Ramos (cell line): ENCODE results near the gene DIP2B.
"Not testable (repeated sequence)": the region's sequence is repeated elsewhere in the genome, so short reads cannot be mapped to it uniquely, and the experiment has no call there.

ENCODE experiments used
- in situ Hi-C: fragments of 300-500 bp; cut with MboI; formaldehyde crosslinking; loops from one replicate; pipeline ENCODE4 v1.14.3; 2022; ENCODE audit warnings: low sequenced_read_pairs; ENCODE audit not compliant: unreplicated experiment

Gene DIP2B

DNA sequence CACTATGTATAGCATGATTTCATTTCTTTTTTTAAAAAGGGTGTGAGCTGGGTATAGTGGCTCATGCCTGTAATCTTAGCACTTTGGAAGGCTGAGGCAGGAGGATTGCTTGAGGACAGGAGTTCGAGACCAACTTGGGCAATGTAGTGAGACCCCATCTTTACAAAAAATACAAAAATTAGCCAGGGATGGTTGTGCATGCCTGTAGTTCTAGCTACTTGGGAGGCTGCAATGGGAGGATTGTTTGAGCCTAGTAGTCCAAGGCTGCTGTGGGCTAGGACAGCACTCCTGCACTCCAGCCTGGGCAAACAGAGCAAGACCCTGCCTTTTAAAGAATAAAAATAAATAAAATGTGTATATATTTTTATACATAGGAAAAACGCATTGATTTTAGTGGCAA is 43.0 kb downstream of the DIP2B start:
- in situ Hi-C loops, result no loop called here

DNA sequence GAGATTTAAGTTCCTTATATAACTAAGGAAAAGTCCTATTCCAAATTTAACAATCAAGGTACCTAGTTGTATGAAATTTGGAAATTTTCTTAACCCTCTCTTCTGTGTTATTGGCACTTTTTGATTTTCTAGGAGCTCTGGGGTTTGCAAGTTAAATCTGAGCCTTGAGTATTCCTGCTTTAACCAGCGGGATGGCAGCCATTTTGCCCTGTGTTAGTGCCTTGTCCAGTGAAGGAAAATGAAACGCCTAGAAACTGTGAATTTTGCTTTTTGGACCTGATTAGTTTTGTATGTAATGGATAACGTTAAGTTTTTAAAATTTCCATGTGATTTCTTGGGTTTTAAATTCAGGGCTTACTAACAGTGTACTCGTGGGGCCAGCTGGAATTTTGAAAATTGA is 45.1 kb downstream of the DIP2B start:
- in situ Hi-C loops, result no loop called here

DNA sequence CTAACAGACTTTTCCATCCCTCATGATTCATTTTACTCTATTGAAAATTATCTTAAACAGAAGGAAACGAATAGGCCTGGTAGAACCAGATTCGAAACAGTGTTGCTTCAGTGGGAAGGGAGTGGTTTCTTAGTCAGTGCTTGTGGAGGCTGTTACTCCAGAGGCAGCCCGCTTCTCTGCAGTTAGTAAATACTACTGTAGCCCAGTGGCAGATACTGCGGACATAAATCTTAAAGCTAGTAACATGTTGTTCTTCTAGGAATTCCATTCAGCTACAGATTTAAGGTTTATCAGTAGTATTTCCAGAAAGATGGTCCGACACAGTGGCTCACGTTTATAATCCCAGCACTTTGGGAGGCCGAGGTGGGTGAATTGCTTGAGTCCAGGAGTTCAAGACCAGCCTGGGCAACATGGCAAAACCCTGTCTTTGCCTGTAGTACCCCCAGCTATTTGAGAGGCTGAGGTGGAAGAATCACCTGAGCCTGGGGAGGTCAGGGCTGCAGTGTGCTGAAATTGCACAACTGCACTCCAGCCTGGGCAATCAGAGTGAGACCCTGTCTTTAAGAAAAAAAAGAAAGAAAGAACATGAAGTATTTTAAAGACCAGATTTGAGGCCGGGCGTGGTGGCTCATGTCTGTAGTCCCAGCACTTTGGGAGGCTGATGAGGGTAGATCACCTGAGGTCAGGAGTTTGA is 45.9 kb downstream of the DIP2B start:
- in situ Hi-C loops, result no loop called here

DNA sequence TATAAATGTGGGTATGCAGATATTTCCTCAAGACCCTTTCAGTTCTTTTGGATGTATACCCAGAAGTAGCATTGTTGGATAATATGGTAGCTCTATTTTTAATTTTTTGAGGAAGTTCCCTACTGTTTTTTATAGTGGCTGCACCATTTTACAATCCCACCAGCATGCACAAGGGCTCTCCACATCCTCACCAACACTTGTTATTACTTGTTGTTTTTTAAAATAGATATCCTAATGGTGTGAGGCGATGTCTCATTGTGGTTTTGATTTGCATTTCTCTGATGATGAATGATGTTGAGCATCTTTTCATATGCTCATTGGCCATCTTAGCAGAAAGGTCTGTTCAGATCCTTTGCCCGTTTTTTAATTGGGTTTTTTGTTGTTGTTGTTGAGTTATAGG is 47.1 kb downstream of the DIP2B start:
- in situ Hi-C loops, result no loop called here

DNA sequence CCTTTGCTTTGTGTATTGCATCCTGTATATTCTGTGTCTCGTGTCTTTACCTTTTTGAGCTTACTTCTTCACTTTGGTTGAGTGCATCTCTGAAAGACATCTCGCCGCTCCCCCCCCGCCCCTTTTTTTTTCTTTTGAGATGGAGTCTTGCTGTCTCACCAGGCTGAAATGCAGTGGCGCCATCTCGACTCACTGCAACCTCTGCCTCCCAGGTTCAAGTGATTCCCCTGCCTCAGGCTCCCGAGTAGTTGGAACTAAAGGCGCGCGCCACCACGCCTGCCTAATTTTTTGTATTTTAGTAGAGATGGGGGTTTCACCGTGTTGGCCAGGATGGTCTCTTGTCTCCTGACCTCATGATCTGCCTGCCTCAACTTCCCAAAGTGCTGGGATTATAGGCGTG is 49.9 kb downstream of the DIP2B start:
- in situ Hi-C loops, result no loop called here

DNA sequence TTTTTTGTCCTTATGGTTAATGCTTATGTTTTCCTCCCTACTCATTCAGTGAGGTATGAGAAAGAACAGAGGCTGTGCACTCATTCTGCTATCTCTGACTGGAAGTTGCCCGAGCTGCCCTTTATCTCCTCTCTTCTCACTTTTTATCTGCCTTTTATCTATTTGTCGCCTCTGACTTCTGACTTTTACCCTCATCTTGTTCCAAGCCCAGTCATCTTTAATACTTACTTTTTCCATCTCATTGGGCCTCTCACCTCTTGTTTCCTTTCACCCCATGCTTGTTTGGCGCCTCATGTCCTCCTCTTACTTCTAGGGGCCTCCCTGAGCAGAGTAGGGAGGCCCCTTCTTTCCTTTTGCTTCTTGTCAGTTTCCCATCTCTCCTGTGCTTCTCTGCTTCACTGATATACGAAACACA is 50.7 kb downstream of the DIP2B start:
- in situ Hi-C loops, result no loop called here

DNA sequence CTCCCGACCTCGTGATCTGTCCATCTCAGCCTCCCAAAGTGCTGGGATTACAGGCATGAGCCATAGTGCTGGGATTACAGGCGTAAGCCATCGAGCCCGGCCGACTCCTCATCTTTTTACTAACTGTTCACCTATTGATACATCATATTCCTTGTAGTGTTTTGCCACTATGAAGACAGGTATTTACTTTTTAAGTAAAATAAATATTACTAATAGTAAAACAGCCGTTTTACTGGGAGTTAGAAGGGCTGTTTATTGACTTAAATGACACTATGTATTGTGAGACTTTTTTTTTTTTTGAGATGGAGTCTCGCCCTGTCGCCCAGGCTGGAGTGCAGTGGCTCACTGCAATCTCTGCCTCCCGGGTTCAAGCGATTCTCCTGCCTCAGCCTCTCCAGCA is 51.5 kb downstream of the DIP2B start:
- in situ Hi-C loops, result no loop called here

DNA sequence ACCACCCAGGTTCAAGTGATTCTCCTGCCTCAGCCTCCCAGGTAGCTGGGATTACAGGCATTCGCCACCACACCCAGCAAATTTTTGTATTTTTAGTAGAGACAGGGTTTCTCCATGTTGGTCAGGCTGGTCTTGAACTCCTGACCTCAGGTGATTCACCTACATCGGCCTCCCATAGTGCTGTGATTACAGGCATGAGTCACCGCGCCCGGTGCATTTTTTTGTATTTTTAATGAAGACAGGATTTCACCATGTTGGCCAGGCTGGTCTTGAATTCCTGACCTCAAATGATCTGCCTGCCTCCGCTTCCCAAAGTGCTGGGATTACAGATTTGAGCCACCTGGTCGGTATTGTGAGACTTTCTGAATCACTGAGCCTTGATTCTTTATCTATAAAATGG is 52.0 kb downstream of the DIP2B start:
- in situ Hi-C loops, result not testable (repeated sequence)

DNA sequence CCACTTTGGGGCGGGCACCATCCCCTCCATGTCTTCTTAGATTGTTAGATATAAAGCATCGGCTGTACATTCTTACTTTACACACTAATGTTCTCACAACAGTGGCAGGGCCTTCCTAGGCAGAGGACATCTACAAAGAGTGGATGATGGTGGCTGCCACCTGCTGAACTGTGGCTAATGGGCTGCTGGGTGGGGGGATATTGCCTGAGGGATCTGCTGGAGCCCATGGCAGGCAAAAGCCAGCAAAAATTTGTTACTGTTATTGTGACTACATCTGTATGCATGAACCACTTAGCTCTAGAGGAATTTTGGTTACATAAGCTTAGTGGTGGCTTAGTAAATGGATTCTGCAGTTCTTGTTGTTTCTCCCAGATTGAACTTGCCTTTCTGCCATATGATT is 52.6 kb downstream of the DIP2B start:
- in situ Hi-C loops, result no loop called here

DNA sequence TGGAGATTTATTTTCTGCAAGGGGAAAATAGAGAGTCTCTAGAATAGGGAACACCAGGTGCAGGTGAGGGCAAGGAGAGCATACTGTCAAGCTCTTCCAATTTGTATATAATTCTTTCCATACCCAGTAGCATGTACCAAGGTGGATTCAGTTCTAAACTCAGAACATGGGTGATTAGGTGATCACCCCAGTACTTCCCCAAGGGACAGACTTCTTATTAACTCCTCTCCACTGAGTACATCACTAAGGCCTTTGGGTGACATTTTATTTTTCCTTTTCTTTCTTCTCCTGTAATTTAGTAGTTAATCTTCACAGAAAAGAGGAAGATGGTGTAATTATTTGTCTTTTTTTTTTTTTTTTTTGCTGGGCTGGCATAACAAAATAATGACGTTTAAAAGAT is 54.2 kb downstream of the DIP2B start:
- in situ Hi-C loops, result no loop called here

DNA sequence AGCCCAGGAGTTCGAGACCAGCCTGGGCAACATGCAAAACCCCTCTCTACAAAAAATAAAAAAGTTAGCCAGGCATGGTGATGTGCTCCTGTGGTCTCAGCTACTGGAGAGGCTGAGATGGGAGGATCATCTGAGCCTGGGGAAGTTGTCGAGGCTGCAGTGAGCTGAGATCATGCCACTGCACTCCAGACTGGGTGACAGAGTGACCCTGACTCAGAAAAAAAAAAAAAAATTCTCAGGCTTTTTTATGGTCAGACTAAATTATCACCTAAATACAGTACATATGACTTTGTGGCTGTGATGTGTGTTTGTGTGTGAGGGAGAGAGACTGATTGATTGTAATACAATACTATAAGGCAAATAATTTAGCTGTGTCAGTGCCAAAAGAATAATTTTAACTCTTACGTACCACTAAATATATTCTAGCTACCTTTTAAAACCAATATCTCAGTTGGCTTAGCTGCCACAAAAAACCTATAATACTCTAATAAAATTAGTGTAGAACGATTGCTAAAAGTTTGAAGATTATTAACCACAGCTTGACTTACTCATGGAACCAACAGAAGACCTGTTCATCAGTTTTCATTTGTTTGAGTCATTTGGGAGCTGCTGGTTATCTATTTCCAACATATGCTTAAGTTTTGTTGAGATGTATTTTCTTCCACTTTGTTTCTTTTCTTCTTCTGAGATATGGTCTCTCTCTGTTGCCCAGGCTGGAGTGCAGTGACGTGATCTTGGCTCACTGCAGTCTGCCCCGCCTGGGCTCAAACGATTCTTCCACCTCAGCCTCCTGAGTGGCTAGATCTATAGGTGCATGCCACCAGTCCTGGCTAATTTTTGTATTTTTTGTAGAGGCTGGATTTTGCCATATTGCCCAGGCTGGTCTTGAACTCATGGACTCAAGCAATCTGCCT is 58.0 kb downstream of the DIP2B start:
- in situ Hi-C loops, result no loop called here

DNA sequence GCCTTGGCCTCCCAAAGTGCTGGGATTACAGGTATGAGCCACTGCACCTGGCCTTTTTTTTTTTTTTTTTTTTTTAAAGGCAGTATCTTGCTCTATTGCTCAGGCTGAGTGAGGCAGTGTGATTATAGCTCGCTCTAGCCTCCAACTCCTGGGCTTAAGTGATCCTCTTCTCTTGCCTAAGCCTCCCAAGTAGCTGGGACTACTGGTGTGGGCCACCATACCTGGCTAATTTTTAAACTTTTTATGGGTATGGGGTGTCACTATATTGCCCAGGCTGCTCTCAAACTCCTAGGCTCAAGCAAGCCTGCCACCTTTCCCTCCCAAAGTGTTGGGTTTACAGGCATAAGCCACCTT is 58.6 kb downstream of the DIP2B start:
- in situ Hi-C loops, result no loop called here

DNA sequence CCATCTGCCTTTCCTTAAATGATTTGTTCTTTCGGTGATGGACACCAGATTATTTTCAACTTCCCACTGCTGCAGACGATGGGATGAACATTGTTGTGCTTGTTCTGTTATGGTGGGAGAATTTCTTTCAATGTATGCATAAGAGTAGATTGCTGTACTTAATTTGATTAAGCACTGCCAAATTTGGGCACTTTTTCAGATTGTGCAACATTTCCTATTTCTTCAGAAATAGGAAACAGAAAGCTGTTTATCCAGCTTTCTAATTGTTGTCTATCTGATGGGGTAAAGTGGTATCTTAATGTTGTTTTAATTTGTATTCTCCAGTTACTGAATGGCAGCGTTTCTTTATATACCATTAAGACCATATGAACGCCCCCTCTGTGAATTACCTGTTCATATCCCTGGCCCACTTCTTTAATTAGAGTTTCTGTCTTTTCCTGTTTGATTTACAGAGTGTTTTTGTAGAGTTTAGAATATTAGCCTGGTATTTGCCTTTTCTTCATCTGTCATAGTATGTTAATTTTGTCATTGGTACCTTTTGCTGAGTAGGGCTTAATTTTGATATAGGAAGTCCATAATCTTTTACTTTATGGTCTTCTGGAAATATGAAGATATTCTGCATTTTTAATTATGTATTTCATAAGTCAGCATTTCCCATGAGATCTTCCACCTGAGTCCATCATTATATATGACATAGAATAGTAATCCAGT is 59.6 kb downstream of the DIP2B start:
- in situ Hi-C loops, result no loop called here

DNA sequence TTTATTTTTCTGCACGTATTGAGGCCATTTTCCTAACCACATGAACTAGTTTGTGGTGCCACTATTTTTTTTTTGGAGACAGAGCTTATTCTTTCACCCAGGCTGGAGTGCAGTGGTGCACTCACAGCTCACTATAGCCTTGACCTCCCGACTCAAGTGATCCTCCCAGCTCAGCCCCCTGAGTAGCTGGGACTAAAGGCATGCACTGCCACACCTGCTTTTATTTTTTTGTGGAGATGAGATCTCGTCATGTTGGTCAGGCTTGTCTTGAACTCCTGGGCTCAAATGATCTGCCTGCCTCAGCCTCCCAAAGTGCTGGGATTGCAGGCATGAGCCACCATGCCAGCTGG is 60.1 kb downstream of the DIP2B start:
- in situ Hi-C loops, result no loop called here

DNA sequence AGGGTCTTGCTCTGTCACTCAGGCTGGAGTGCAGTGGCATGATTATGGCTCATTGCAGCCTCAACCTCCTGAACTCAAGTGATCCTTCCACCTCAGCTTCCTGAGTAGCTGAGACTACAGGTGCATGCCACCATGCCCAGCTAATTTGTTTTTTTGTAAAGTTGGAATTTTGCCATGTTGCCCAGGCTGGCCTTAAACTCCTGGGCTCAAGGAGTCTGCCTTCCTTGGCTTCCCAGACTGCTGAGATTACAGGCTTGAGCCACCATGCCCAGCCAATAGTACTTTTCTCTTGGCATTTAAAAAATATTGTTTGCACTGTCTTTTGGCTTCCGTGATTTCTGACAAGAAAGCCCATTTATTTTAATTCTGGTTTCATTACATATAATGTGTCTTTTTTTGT is 61.3 kb downstream of the DIP2B start:
- in situ Hi-C loops, result no loop called here

DNA sequence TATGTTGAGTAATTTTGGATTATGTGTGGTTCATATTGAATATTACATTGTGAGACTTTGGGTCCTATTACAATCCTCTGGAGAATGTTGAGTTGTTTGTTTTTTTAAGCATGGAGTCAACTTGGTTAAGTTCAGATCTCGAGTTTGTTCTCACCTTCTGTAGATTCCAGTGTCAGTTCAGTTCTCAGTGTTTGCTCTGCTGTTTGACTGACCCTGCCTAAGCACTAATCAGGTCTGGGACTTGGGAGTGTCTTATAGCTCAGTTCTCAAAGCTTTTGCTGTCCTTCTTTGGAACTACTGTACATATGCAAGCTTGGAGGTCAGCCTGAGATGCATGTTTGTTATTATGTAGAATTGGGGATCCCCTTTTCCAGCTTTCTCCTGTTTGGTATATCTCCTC is 63.1 kb downstream of the DIP2B start:
- in situ Hi-C loops, result no loop called here

DNA sequence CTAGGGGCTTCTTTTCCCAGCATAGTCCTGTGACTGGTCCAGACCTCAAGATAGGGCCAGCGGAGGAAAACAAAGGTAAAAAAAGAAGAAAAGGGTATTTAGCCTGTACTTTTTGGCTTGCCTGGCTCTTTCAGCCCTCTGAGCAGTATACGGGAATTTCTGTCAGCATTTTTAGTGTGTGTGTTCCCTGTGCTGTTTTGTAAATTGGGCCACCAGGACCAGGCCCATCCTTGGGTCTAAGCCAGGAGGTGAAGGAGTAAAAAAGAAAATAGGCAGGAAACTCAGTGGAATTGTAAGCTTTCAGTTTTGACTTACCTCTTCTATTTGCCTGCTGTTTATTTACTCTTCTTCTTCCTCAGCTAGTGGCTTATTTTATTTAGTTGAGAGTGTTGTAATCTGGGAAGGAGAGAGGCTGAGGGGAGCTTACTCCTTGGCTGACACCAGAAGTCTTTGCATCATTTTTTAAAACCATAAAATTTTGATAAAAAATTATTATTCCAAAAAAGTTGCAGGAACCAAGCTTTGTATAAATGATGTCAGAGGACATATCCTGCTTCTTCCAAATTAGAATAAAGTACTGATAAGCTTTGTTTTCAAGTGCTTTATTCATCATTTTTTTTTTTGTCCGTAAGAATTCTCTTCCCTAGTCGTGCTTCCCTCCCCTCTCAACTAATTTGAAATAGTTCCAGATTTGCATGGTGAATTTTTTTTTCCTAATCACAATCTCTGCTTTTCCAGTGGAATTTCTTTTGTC is 63.7 kb downstream of the DIP2B start:
- in situ Hi-C loops, result no loop called here

DNA sequence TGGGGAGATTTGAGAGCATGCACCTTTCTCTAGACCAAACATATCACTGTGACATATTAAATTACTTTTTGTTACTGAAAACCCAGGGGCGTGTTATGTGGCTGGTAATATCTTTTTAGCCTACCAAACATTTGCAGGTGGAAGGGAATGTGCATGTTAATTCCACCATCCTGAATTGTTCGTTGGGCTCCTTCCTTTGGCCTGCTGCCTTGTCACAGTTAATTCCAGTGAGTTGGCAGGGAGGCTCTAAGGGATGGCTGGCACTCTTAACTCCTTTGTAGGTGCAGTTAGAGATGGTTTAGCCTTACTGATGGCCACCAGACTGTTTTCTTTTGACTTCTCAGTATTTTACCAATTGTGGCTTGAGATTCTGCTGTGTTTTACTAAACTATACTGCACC is 64.5 kb downstream of the DIP2B start:
- in situ Hi-C loops, result no loop called here

DNA sequence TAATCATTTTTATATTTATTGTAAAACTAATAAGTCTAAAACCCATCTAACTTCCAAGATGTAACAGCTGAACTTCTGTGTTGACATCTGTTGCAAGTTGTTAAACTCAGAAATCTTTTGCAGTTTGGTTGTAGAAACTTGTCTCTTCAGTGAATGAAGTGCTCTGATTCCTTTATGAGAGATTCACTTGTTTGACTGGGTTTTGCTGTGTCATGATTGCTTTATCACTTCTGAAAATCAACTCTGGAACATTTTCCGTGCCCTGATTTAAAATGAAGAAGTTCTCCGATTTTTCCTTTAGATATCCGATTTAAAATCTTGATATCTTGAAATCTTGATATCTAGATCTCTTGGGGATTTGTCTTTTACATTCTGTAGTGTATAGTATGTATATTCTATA is 65.1 kb downstream of the DIP2B start:
- in situ Hi-C loops, result no loop called here

DNA sequence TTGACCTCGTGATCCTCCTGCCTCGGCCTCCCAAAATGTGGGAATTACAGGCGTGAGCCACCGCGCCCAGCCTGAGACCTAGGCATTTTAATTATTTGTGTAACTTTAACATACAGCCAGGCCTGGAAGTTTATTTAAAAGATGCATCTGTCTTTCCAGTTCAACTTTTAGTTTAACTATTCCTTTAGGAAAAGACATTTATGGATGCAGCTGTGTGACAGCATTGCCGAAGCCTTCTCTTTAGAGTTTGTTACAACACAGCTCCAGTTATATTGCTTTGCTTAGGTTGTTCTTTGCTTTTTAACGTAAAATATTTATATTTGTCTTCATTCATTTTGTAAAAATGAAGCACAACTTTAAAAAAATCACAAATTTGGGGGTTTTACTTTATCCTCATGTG is 67.0 kb downstream of the DIP2B start:
- in situ Hi-C loops, result no loop called here

DNA sequence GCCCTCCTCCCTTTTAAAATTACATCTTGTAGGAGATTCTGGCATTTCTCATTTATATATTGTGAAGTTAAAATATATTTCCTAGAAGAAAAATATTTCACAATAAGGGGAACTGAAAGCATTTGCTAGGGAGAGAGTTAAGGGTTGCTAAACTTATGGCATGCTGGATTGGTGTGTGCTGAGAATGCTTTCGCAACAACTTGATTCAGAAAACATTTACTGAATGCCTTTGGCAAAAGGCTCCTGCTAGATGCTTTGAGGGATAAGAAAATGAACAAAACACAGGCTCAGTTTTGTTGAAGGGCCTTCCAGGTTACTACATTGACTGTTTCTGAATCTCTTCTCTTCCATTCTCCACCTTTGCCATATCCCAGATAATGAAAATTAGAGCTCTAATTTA is 67.5 kb downstream of the DIP2B start:
- in situ Hi-C loops, result no loop called here
